GM18858 (cell line): ENCODE data around the gene METAP2.
"Not testable (repeated sequence)": the region's sequence is repeated elsewhere in the genome, so short reads cannot be mapped to it uniquely, and the experiment has no call there.

ENCODE experiments used
- ATAC-seq: cut with Tn5 transposase; IDR thresholded peaks from one replicate; pipeline ENCODE4 v1.9.1; 2021; ENCODE audit not compliant: unreplicated experiment

METAP2 gene

DNA sequence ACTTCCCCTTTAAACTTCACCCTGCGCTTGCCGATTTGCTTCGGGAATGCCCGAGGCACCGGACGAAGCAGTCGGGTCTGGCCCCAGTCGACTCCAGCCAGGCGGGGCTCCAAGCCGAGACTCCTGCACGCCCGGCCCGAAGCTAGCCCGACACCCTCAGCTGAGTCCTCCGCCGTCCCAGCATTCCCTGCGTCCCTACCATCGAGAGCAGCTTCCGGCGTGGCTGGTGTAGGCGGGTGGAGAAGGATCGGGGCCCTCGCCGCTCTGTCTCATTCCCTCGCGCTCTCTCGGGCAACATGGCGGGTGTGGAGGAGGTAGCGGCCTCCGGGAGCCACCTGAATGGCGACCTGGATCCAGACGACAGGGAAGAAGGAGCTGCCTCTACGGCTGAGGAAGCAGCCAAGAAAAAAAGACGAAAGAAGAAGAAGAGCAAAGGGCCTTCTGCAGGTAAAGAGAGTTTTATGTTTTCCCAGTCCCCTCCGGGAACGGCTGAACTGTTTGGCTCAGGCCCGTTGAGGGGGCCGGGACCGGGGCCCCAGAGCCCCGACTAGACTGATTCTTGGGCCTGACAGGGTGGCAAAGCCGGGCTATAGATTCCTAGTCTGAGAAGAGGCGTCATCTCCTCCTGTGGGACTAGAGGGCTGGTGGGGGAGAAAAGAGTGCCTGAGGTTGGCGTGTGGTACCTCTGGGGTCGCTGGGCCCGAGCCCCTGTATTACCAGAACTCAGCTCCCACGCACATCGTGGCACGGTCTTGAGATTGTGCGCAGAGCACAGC, at the start of gene METAP2:
METAP2 (plus strand) TSS at position 269 of the 776 bp plus-strand sequence; CDS start at position 297, 28 bp downstream.
- peak; percentile 92 for ATAC-seq

GRCh38 chr12:95424271-95424994, 49.5 kb upstream of the METAP2 start:
- ATAC-seq, result no peak

GRCh38 chr12:95429172-95429510, 44.8 kb upstream of the METAP2 start:
- ATAC-seq, result no peak

GRCh38 chr12:95431120-95431519, 42.8 kb upstream of the METAP2 start:
- ATAC-seq, result no peak

- no peak for ATAC-seq
Observed at GRCh38 chr12:95435355-95435754, 38.6 kb upstream of the METAP2 start.

- no peak for ATAC-seq
Observed at GRCh38 chr12:95437565-95437964, 36.4 kb upstream of the METAP2 start.

DNA sequence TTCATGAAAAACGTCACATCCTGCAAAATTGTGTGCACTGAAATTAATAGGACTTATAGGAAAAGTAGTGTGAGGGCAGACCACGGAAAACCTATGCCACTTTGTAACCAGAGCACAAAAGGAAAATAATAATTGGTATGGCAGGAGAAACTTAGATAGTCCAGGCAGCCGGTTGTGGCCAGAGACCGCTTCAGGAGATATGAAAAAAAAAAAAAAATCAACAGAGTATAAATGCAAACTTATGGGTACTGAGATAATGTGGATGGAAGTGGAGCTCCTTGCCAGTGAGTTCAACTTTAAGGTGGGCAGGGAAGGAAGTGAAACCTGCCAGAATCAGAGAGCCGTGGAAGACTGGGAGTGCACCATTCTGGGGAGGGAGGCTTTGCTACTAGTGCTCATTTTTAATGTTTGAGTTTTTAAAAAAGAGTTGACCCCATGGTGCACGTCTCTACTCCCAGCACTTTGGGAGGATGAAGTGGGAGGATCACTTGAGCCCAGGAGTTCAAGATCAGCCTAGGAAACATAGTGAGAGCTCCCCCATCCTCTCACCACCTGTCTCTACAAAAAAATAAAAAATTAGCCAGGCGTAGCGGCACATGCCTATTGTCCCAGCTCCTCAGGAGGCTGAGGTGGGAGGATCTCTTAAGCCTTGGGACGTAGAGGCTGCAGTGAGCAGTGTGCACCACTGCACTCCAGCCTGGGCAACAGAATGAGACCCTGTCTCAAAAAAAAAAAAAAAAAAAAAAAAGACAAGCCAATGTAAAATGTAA, 34.3 kb upstream of the METAP2 start:
- no peak for ATAC-seq

DNA sequence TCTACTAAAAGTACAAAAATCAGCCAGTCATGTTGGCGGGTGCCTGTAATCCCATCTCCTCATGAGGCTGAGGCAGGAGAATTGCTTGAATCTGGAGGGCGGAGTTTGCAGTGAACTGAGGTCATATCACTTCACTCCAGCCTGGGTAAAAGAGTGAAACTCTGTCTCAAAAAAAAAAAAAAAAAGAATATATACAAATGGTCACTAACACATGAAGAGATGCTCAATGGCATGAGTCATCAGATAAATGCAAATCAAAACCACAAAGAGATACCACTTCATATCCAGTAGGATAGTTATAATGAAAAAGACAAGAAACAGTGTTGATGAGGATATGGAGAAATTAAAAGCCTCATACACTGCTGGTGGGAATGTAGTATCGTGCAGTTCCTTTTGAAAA, 33.6 kb upstream of the METAP2 start:
- ATAC-seq, result no peak

GRCh38 chr12:95443459-95443858, 30.5 kb upstream of the METAP2 start:
- ATAC-seq, result no peak

DNA sequence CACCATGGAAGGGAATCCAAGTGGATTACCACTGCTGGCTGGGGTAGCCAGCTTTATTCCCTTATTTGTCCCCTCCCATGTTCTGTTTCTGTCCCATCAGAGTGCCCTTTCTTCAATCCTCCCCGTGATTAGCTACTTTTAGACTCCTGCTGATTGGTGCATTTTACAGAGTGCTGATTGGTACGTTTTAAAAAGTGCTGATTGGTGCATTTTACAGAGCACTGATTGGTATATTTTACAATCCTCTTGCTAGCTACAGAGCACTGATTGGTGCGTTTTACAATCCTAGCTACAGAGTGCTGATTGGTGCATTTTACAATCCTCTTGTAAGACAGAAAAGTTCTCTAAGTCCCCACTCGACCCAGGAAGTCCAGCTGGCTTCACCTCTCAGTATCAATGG, 28.9 kb upstream of the METAP2 start:
- ATAC-seq, result not testable (repeated sequence)

DNA sequence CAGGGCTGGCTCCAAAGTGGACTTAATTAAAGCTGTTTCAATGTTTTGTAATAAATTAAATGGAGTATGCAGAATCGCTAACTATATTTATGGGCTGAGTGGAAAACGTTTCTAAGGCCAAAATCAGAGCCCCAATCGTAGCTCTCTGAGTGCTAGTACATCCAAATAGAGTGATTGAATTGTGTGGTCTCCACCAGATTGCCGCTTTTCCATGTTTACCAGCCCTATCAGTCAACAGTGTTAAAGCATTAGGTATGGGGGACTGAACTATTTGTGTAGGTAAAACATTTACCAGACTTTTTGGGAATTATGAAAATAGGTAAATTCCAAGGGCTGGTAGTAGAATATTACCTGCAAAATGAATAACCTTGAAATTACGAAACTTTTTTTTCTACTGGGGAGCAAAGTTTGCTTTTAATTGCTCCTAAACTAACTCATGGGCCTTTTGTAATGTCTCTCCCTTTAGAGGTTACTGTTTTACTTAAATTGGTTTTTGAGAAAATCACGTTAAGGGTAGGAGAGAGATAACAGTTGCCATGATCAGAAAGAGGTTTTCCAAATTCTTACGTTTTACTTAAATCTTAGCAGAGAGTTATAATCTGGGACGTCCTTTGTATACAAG, 28.0 kb upstream of the METAP2 start:
- ATAC-seq, result no peak

GRCh38 chr12:95446506-95446900, 27.4 kb upstream of the METAP2 start:
- no peak for ATAC-seq

GRCh38 chr12:95449656-95450055, 24.3 kb upstream of the METAP2 start:
- ATAC-seq, result not testable (repeated sequence)

DNA sequence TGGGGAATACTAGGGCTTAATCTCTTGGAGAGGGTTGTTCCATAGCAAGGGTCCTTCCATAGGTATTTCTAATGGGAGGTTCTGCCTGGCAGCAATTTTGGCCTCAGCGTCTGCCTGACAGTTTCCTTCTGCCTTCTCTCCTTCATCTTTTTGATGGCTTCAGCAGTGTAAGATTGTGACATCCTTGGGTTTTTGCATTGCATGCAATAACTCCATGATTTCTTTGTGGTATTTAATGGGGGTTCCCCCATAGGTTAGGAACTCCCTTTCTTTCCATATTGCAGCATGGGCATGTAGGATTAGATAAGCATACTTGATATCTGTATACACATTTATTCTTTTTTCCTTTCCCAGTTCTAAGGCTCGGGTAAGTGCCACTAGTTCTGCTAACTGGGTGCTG, 21.5 kb upstream of the METAP2 start:
- not testable (repeated sequence) for ATAC-seq

DNA sequence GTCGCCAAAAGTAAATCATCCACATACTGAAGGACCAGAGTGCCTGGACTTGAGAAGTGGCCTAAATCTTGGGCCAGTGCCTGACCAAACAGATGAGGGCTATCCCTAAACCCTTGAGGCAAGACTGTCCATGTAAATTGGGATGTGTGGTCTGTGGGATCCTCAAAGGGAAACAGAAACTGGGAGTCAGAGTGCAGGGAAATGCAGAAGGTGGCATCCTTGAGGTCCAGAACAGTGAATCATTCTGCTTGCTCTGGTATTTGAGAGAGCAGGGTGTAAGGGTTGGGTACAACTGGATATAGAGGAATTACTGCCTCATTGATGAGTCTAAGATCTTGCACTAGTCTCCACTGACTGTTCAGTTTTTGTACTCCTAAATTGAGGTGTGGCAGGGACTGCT, 20.1 kb upstream of the METAP2 start:
- ATAC-seq, result not testable (repeated sequence)

- ATAC-seq, result not testable (repeated sequence)
Observed at GRCh38 chr12:95454780-95455215, 19.2 kb upstream of the METAP2 start.

DNA sequence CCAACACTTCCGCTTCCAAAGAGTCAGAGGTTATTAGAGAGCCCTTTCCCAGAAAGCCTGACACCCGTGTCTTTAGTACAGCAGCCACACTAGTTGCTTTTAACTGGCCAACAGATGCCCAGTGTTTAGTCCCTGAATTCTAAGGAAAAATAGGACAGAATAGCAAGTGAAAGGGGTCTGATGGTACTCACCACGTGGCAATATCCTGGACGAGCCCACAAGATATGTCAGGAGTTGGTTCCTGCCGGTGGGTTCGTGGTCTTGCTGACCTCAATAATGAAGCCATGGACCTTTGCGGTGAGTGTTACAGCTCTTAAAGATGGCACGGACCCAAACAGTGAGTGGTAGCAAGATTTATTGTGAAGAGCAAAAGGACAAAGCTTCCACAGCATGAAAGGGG, 16.3 kb upstream of the METAP2 start:
- ATAC-seq, result not testable (repeated sequence)

- ATAC-seq, result no peak
Observed at GRCh38 chr12:95458761-95459160, 15.2 kb upstream of the METAP2 start.

GRCh38 chr12:95459310-95459709, 14.6 kb upstream of the METAP2 start:
- no peak for ATAC-seq

GRCh38 chr12:95460105-95460504, 13.8 kb upstream of the METAP2 start:
- ATAC-seq, result no peak

DNA sequence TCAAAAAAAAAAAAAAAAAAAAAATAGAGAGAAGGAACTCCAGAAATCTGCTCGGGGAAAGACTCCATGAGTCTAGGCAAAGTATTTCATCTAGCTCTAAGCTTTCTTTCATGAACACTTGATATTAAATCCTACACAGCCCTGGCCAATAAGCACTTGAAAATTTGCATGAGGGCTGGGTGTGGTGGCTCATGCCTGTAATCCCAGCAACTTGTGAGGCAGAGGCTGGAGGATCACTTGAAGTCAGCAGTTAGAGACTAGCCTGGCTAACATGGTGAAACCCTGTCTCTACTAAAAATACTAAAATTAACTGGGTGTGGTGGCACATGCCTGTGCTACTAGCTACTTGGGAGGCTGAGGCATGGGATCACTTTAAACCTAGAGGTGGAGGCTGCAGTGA, 13.1 kb upstream of the METAP2 start:
- ATAC-seq, result no peak
